Heart right ventricle (tissue), 16 donors: ENCODE data around the gene SERTAD4. TPM values are rescaled to one million over a fixed set of nuclear protein-coding genes. Genes with fewer than 3 reads are reported as not detected.
"Not testable (repeated sequence)": the region's sequence is repeated elsewhere in the genome, so short reads cannot be mapped to it uniquely, and the experiment has no call there.

ENCODE experiments used
- ATAC-seq, 8 donors: fragments of 200-7000 bp; cut with Tn5 transposase; one replicate each; pipeline ENCODE4 v1.9.1; 2020; ENCODE audit warnings: mild to moderate bottlenecking in 8 of 8, moderate library complexity in 8 of 8, moderate number of reproducible peaks in 1 of 8
- DNase-seq, 2 donors: peaks; one replicate each; pipeline ENCODE4 v3.0.0-alpha.2; 2020
- H3K27ac ChIP-seq, 10 donors: fragments of 200-600 bp; sonication (generic) in 2 of 10; one replicate each; pipeline versions ENCODE4 v1.5.0 to v1.8.0; 2020 to 2022; ENCODE audit warnings: mild to moderate bottlenecking in 3 of 10
- H3K27me3 ChIP-seq, 7 donors: fragments of 200-600 bp; one replicate each; pipeline ENCODE4 v1.8.0; 2021 to 2022; ENCODE audit warnings: mild to moderate bottlenecking in 2 of 7
- H3K36me3 ChIP-seq, 9 donors: fragments of 200-600 bp; sonication (generic) in 1 of 9; one replicate each; pipeline versions ENCODE4 v1.5.0 to v1.8.0; 2020 to 2022; ENCODE audit warnings: mild to moderate bottlenecking in 2 of 9
- H3K4me1 ChIP-seq, 9 donors: fragments of 200-600 bp; sonication (generic) in 1 of 9; one replicate each; pipeline versions ENCODE4 v1.5.0 to v1.8.0; 2020 to 2022; ENCODE audit warnings: mild to moderate bottlenecking in 4 of 9
- H3K4me3 ChIP-seq, 10 donors: fragments of 200-600 bp; sonication (generic) in 2 of 10; one replicate each; pipeline versions ENCODE4 v1.5.0 to v1.8.0; 2020 to 2022; ENCODE audit warnings: mild to moderate bottlenecking in 7 of 10, moderate library complexity in 2 of 10
- H3K9me3 ChIP-seq, 11 donors: fragments of 200-600 bp in 10 of 11; sonication (generic) in 2 of 11; one replicate each; pipeline versions ENCODE4 v1.5.0 to v1.8.0; 2013 to 2022; ENCODE audit warnings: mild to moderate bottlenecking in 2 of 11, control low read depth in 1 of 11, moderate library complexity in 1 of 11
- WGBS, 2 donors: extraction: QIAGEN DNeasy Blood & Tissue Kit; methylation state at CpG; one replicate each; pipeline ENCODE4 v1.1.7; 2013; ENCODE audit warnings: inconsistent platforms in 1 of 2; 5-methylcytosine and 5-hydroxymethylcytosine counted together
- intact Hi-C, 10 donors: fragments of 100-400 bp; cut with DNase I; formaldehyde crosslinking; loops; one replicate each; pipeline versions ENCODE4 v1.11.1 to v1.14.2; 2022
- polyA plus RNA-seq, 2 donors: library from polyadenylated mRNA; stranded (reverse); fragments of 200-250 nt; gene quantifications; one replicate each; pipeline ENCODE4 v1.2.3, GENCODE V29; 2013
- total RNA-seq, 10 donors: library from RNA; stranded (reverse); fragmentation: NEBNext Ultra II Directional in 3 of 10; extraction: Animal tissue kit (Norgen Biotek cat#: 25700) in 3 of 10; gene quantifications; one replicate each; pipeline versions ENCODE4 v1.2.1 to v1.2.4, GENCODE V29; 2021 to 2023
- TF ChIP-seq, protein P1 (sequence below), 9 donors: fragments of 200-600 bp; sonication (generic) in 2 of 9; IDR thresholded peaks; one replicate each; pipeline versions ENCODE4 v1.5.0 to v1.8.0; 2021 to 2022; ENCODE audit warnings: antibody characterized with exemption in 9 of 9, mild to moderate bottlenecking in 5 of 9, moderate library complexity in 1 of 9
- donor health status: Arrhythmogenic right ventricular cardiomyopathy.
- donor health status: ischemic (EF 13 %, LVEDD 7.1; RV severe dilation, severe dysfunction).
- donor health status: healthy with polysubstance abuse.
- donor health status: DM: no; HTN: yes; CAD: no.
- donor health status: DM: no; HTN: no; CAD: no.
- donor health status: ischemic (EF 25% LVEDD 6.9; RV normal size, moderate dysfunction).
- donor health status: ischemic (EF 25% LVEDD 5.7; RV mildly dilated, moderate dysfunction).
- donor health status: healthy.
- donor health status: DM: yes; HTN: yes; CAD: no.
- donor health status: Ischemic cardiomyopathy.
- donor health status: ischemic (EF 35%, LVEDD 5.7; RV mildly dilated, moderate dysfunction).
- donor health status: nonischemic (EF 11% LVEDD 7.7; RV severe dilation, severe dysfunction).
- donor health status: DM: yes; HTN: yes; CAD: no.
- donor health status: PGD.
- donor health status: ischemic (EF 29% LVEDD 5.4; RV normal size, mild dysfunction).
- donor health status: nonischemic (EF 23%, LVEDD 6.1; RV moderate dilation, normal function).

The SERTAD4 gene
- total and polyA plus RNA-seq, 12 donors = 1.5 to 5.4 (median 2.4) TPM

DNA sequence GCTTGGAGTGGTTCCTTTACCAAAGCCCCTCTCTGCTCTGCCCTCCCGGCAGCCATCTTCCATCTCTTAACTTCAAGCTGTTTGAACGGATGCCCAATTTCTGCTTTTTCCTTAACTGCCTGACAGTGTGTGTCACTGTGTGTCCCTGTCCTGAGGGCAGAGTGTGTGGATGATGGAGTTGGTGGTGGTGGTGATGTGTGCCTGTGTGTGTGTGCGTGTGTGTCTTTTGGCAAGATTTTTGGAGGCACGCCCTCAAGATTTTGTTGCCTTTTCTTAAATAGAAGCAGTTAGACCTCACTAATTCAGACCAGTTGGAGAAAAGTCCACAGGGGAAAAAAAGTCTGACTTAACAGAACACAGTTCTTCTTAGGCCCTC lies 30.3 kb downstream of the SERTAD4 start:
- 61 to 68% methylated on average over 4 of the region's 4 CpGs for WGBS, 2 donors
- Histone ChIP-seq H3K27me3 (peaks cover 0 to 13% (median 6%) of the 10 kb centered on the region in 7 donors), H3K4me3 (peak overlapping the region in 1 of 10 donors; percentile 6), H3K27ac (peak overlapping the region in 9 of 10 donors; percentile 1 to 86 (median 72)), H3K4me1 (peaks cover 0 to 52% (median 26%) of the 10 kb centered on the region in 9 donors), H3K9me3 (no peaks in the 10 kb centered on the region), H3K36me3 (no peaks in the 10 kb centered on the region)
- TF ChIP-seq, protein P1, sequence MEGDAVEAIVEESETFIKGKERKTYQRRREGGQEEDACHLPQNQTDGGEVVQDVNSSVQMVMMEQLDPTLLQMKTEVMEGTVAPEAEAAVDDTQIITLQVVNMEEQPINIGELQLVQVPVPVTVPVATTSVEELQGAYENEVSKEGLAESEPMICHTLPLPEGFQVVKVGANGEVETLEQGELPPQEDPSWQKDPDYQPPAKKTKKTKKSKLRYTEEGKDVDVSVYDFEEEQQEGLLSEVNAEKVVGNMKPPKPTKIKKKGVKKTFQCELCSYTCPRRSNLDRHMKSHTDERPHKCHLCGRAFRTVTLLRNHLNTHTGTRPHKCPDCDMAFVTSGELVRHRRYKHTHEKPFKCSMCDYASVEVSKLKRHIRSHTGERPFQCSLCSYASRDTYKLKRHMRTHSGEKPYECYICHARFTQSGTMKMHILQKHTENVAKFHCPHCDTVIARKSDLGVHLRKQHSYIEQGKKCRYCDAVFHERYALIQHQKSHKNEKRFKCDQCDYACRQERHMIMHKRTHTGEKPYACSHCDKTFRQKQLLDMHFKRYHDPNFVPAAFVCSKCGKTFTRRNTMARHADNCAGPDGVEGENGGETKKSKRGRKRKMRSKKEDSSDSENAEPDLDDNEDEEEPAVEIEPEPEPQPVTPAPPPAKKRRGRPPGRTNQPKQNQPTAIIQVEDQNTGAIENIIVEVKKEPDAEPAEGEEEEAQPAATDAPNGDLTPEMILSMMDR (IDR thresholded peaks at IDR 0.05) = no peak
- DNase-seq (peak; percentile 22 to 36), ATAC-seq (peak; percentile 24 to 58 (median 45))
- intact Hi-C loops = loop anchor here in 1 of 10 donors (2.0 kb wide), 1 partner anchor 30 kb away; the partner anchor contains the start of gene SERTAD4

DNA sequence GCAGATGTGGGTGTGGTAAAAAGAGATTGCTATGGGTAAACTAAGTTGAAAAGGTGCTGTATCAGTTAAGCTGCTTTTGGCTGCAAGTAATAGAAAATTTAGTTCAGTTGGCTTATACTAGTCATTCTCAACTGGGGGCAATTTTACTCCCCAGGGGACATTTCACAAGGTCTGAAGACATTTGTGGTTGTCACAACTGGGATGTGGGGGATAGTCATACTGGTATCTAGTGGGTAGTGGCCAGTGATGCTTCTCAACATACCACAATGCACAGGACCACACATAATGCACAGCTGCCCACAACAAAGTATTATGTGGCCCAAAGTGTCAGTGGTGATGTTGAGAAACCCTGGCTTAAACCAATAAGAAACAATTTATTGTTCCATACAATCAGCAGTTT lies 31.4 kb downstream of the SERTAD4 start:
- Histone ChIP-seq H3K27me3 (peaks cover 0 to 16% (median 6%) of the 10 kb centered on the region in 7 donors), H3K27ac (peak overlapping the region in 3 of 10 donors; percentile 76 to 86 (median 78)), H3K9me3 (no peaks in the 10 kb centered on the region), H3K4me1 (peaks cover 0 to 52% (median 26%) of the 10 kb centered on the region in 9 donors), H3K4me3 (no peak overlapping the region), H3K36me3 (no peaks in the 10 kb centered on the region)
- TF ChIP-seq, protein P1 (IDR thresholded peaks at IDR 0.05) = no peak
- DNase-seq (no peak), ATAC-seq (no peak)
- intact Hi-C loops = loop anchor here in 1 of 10 donors (2.0 kb wide), 1 partner anchor 31 kb away; the partner anchor contains the start of gene SERTAD4

DNA sequence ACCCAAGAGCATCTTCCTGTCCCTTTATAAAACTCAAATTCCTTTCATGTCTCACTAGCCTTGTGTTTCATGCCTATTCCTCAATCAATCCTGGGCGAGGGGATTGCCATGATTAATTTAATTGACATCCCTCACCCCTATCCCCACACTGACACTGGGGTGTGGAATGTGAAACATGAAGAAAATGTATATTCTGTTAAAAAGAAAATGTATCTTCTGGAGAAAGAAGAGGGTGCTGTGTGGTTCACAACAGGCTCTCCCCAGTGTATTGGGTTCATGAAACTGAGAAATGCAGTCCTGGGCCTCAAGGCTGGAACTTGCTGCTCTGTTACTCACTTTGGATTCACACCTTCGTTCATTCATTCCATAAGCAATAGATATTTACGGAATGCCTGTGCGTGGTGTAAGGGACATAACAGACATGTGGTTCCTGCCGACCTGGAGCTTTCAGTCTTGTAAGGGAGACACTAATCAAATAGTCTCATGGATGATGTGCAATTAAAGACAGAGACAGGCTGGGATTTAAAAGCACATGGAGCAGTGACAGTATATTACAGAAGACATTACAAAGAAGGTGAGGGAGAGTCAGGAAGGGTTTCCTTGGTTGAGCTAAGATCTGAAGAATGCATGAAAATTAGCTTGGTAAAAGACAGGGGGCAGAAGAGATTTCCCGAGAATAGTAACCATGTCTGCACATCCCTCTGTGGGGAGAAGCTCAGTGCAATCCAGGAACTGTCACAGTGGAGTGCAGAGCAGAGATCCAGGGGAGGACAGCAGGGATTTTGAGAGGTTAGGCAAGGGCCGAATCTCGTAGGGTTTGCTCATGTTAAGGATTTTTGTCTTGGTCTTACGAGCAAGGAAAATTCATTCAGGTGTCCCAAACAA lies 32.1 kb downstream of the SERTAD4 start:
- Histone ChIP-seq H3K9me3 (no peaks in the 10 kb centered on the region), H3K4me3 (no peak overlapping the region), H3K27me3 (peaks cover 0 to 20% (median 9%) of the 10 kb centered on the region in 7 donors), H3K27ac (peak overlapping the region in 1 of 10 donors; percentile 2), H3K36me3 (no peaks in the 10 kb centered on the region), H3K4me1 (peaks cover 0 to 49% (median 26%) of the 10 kb centered on the region in 9 donors)
- TF ChIP-seq, protein P1 (IDR thresholded peaks at IDR 0.05) = peak in 5 of 9 donors; percentile 9 to 43 (median 24)
- intact Hi-C loops = no loop called here
- ATAC-seq (peak in 1 of 8 donors; percentile 20), DNase-seq (no peak)
- WGBS, 2 donors = 71 to 74% methylated on average over 9 of the region's 9 CpGs

DNA sequence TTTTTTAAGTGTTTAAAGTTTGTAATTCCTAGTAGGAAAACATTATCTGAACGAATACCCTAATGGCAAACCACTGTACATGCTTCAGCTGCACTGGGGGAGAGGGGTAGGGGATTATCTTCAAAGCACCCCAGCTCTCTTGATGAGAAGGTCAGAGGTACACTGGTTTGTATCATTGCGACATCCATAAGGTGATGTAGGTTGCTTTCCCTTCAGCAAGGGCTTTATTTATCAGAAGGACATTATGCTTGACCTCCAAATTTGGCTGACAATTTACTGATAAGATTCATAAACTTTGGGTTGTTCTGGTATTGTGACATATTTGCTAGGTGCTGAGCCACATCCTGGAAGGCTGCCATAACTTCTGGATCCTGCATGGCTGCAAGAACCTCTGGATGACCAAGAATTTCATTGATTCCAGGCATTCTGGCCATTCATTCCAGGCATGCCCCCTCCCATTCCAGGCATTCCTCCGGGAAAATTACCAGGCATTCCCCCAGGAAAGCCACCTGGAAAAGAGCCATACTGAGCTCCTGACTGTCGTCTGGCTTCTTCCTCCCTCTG lies 32.9 kb downstream of the SERTAD4 start:
- DNase-seq, intact Hi-C loops, H3K27ac ChIP-seq, H3K4me3 ChIP-seq, ATAC-seq, H3K36me3 ChIP-seq, H3K9me3 ChIP-seq: not testable (repeated sequence)
- peaks cover 0 to 28% (median 9%) of the 10 kb centered on the region in 7 donors for H3K27me3 ChIP-seq
- H3K4me1 ChIP-seq = peaks cover 0 to 42% (median 19%) of the 10 kb centered on the region in 9 donors
- WGBS, 2 donors = 25 to 27% methylated on average over 4 of the region's 4 CpGs
